ENCODE data around the gene CPT1B. TPM values are rescaled to one million over a fixed set of nuclear protein-coding genes. Genes with fewer than 3 reads are reported as not detected.

Gene CPT1B
- total RNA-seq, 1 donor from 2014 or later = 32.2 TPM

DNA sequence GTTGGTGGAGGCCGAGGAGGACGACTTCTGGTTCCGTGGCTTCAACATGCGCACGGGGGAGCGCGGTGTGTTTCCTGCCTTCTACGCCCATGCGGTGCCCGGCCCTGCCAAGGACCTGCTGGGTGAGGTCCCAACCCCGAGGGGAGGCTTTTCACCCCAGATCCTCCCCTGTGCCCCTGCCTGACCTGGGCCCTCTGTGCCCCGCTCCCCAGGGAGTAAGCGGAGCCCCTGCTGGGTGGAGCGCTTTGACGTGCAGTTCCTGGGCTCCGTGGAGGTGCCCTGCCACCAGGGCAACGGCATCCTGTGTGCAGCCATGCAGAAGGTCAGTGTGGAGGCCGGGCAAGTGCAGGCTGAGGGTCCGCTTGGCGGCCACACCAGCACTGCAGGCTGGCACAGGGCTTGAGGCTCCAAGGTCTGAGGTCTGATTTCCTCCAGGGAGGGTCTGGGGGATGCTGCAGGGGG, 27.4 kb upstream of the CPT1B start:
- ChIA-PET CTCF (no interaction called here), POLR2A (no interaction called here)
- DNase-seq = no peak
- Mint-ChIP-seq H3K27ac (no peak overlapping the region), H3K27me3 (peaks cover 54% of the 10 kb centered on the region), H3K4me3 (no peak overlapping the region), H3K4me1 (peaks cover 7% of the 10 kb centered on the region), H3K9me3 (no peaks in the 10 kb centered on the region), H3K36me3 (ENCODE audit: low read depth) (no peaks in the 10 kb centered on the region)
- TF ChIP-seq, protein P1, sequence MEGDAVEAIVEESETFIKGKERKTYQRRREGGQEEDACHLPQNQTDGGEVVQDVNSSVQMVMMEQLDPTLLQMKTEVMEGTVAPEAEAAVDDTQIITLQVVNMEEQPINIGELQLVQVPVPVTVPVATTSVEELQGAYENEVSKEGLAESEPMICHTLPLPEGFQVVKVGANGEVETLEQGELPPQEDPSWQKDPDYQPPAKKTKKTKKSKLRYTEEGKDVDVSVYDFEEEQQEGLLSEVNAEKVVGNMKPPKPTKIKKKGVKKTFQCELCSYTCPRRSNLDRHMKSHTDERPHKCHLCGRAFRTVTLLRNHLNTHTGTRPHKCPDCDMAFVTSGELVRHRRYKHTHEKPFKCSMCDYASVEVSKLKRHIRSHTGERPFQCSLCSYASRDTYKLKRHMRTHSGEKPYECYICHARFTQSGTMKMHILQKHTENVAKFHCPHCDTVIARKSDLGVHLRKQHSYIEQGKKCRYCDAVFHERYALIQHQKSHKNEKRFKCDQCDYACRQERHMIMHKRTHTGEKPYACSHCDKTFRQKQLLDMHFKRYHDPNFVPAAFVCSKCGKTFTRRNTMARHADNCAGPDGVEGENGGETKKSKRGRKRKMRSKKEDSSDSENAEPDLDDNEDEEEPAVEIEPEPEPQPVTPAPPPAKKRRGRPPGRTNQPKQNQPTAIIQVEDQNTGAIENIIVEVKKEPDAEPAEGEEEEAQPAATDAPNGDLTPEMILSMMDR (IDR thresholded peaks at IDR 0.05) = no peak
- no peak for ATAC-seq (ENCODE audit: low read depth)
- intact Hi-C loops (cut with micrococcal nuclease) = no loop called here

DNA sequence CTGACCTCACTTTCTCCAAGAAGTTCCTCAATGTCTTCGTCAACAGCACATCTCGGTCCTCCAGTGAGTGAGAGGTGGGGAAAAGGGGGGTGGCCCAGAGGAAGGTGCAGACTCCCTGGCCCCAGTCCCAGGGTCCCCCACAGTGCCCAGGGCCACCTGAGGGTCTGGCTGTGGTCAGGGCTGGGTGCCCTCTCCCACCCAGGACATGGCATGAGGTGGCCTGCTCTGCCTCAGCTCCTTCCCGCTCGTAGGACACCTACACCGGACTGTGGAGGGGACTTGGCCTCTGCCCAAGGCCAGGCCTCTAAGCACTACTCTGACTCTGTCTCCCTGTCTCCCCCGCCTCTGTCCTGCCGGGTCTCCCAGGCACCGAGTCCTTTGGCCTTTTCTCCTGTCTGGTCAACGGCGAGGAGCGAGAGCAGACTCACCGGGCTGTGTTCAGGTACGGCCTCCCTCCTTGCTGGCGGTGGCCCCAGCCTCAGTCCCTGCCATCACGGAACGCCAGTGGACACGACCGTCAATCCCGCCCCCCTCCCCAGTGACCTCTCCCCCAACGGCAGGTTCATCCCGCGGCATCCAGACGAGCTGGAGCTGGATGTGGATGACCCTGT, 26.9 kb upstream of the CPT1B start:
- Mint-ChIP-seq H3K27ac (no peak overlapping the region), H3K9me3 (no peaks in the 10 kb centered on the region), H3K36me3 (ENCODE audit: low read depth) (no peaks in the 10 kb centered on the region), H3K4me3 (no peak overlapping the region), H3K4me1 (peaks cover 8% of the 10 kb centered on the region), H3K27me3 (peaks cover 49% of the 10 kb centered on the region)
- ATAC-seq (ENCODE audit: low read depth) (no peak), DNase-seq (no peak)
- TF ChIP-seq, protein P1 (IDR thresholded peaks at IDR 0.05) = no peak
- intact Hi-C loops (cut with micrococcal nuclease) = no loop called here
- ChIA-PET POLR2A (no interaction called here), CTCF (no interaction called here)

- peaks cover 12% of the 10 kb centered on the region for H3K4me1 Mint-ChIP-seq
- H3K27ac Mint-ChIP-seq = no peak overlapping the region
- ChIA-PET CTCF (no interaction called here), POLR2A (no interaction called here)
- no peak for ATAC-seq (ENCODE audit: low read depth)
- intact Hi-C loops (cut with micrococcal nuclease) = no loop called here
- H3K9me3 Mint-ChIP-seq = no peaks in the 10 kb centered on the region
- TF ChIP-seq, protein P1 (IDR thresholded peaks at IDR 0.05) = no peak
- DNase-seq = no peak
- H3K4me3 Mint-ChIP-seq = no peak overlapping the region
- peaks cover 47% of the 10 kb centered on the region for H3K27me3 Mint-ChIP-seq
- H3K36me3 Mint-ChIP-seq (ENCODE audit: low read depth) = no peaks in the 10 kb centered on the region
Measured at GRCh38 chr22:50604256-50605001, 26.2 kb upstream of the CPT1B start.

- TF ChIP-seq, protein P1 (IDR thresholded peaks at IDR 0.05) = no peak
- Mint-ChIP-seq H3K27me3 (peaks cover 41% of the 10 kb centered on the region), H3K36me3 (ENCODE audit: low read depth) (no peaks in the 10 kb centered on the region), H3K4me3 (no peak overlapping the region), H3K27ac (no peak overlapping the region), H3K9me3 (no peaks in the 10 kb centered on the region), H3K4me1 (peaks cover 12% of the 10 kb centered on the region)
- ChIA-PET CTCF (no interaction called here), POLR2A (no interaction called here)
- ATAC-seq (ENCODE audit: low read depth) = no peak
- no peak for DNase-seq
- intact Hi-C loops (cut with micrococcal nuclease) = no loop called here
Measured at GRCh38 chr22:50603511-50604255, 25.5 kb upstream of the CPT1B start.

DNA sequence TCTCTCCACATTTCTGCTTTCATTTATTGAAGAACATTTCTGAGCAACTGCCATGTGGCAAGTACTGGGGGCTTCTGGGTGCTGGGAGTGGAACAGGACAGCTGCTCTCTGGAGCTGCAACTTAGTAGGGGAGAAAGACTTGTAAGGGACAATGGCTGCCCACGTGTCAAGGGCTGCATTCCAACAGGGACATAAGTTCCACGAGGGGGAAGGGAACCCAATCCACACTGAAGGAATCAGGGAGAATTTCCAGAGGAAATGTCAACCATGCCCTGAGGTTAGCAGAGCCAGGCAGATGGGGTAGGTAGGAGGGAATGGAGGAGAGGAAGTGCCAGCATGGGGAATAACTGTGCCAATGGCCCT, 24.1 kb upstream of the CPT1B start:
- CTCF ChIA-PET = interaction anchor here (0.9 kb wide), 1 partner anchor 77 kb away, joined by 3 read pairs; the partner anchor contains the start of gene SCO2
- TF ChIP-seq, protein P1 (IDR thresholded peaks at IDR 0.05) = no peak
- Mint-ChIP-seq H3K27ac (no peak overlapping the region), H3K27me3 (peaks cover 39% of the 10 kb centered on the region), H3K36me3 (ENCODE audit: low read depth) (peaks cover 2% of the 10 kb centered on the region), H3K4me3 (peak overlapping the region; percentile 69), H3K9me3 (no peaks in the 10 kb centered on the region), H3K4me1 (peaks cover 12% of the 10 kb centered on the region)
- DNase-seq (no peak), ATAC-seq (ENCODE audit: low read depth) (no peak)
- POLR2A ChIA-PET = interaction anchor here (1.0 kb wide), 1 partner anchor 18 kb away, joined by 3 read pairs; no protein-coding TSS in a partner anchor
- intact Hi-C loops (cut with micrococcal nuclease) = no loop called here

Measured in activated B cell treated with CpG ODN at 0.5 μM for 24 hours (primary cell).